ENCODE measurements around the gene MAST4.
A peak's percentile ranks its signal among the peaks of the same experiment; 100 is the strongest.

MAST4 gene

GRCh38 chr5:66617226-66617861, 21.2 kb downstream of the MAST4 start:
- DNase-seq (no peak), ATAC-seq (peak; percentile 75)
- Mint-ChIP-seq H3K4me1 (peaks cover 13% of the 10 kb centered on the region), H3K27ac (peak overlapping the region; percentile 15), H3K36me3 (ENCODE audit: low read depth) (no peaks in the 10 kb centered on the region), H3K4me3 (no peak overlapping the region), H3K9me3 (no peaks in the 10 kb centered on the region), H3K27me3 (peaks cover 8% of the 10 kb centered on the region)

- ATAC-seq = no peak
- peaks cover 13% of the 10 kb centered on the region for H3K4me1 Mint-ChIP-seq
- H3K27me3 Mint-ChIP-seq = peaks cover 11% of the 10 kb centered on the region
- no peak for DNase-seq
- no peaks in the 10 kb centered on the region for H3K36me3 Mint-ChIP-seq (ENCODE audit: low read depth)
- no peak overlapping the region for H3K4me3 Mint-ChIP-seq
- no peak overlapping the region for H3K27ac Mint-ChIP-seq
- no peaks in the 10 kb centered on the region for H3K9me3 Mint-ChIP-seq
These were observed 22.0 kb downstream of the MAST4 start for GRCh38 chr5:66617991-66618768.

GRCh38 chr5:66620711-66621110, 24.5 kb downstream of the MAST4 start:
- ATAC-seq (no peak), DNase-seq (no peak)
- Mint-ChIP-seq H3K27me3 (peaks cover 11% of the 10 kb centered on the region), H3K4me3 (no peak overlapping the region), H3K27ac (no peak overlapping the region), H3K36me3 (ENCODE audit: low read depth) (no peaks in the 10 kb centered on the region), H3K4me1 (peaks cover 13% of the 10 kb centered on the region), H3K9me3 (peaks cover 4% of the 10 kb centered on the region)

- DNase-seq = no peak
- Mint-ChIP-seq H3K27ac (no peak overlapping the region), H3K4me1 (peaks cover 13% of the 10 kb centered on the region)
These were observed 25.0 kb downstream of the MAST4 start for GRCh38 chr5:66621146-66621545.

GRCh38 chr5:66621736-66622135, 25.5 kb downstream of the MAST4 start:
- DNase-seq (no peak), ATAC-seq (no peak)
- Mint-ChIP-seq H3K4me3 (no peak overlapping the region), H3K27me3 (peaks cover 9% of the 10 kb centered on the region), H3K9me3 (peaks cover 4% of the 10 kb centered on the region), H3K27ac (no peak overlapping the region), H3K36me3 (ENCODE audit: low read depth) (no peaks in the 10 kb centered on the region), H3K4me1 (peaks cover 12% of the 10 kb centered on the region)

More at GRCh38 chr5:66621146-66621545, 25.0 kb downstream of the MAST4 start:
- no peak for ATAC-seq
- peaks cover 4% of the 10 kb centered on the region for H3K9me3 Mint-ChIP-seq
- H3K4me3 Mint-ChIP-seq = no peak overlapping the region
- no peaks in the 10 kb centered on the region for H3K36me3 Mint-ChIP-seq (ENCODE audit: low read depth)
- H3K27me3 Mint-ChIP-seq = peaks cover 9% of the 10 kb centered on the region

GRCh38 chr5:66628561-66628960, 32.4 kb downstream of the MAST4 start:
- Mint-ChIP-seq H3K27ac (no peak overlapping the region), H3K36me3 (ENCODE audit: low read depth) (no peaks in the 10 kb centered on the region), H3K27me3 (no peaks in the 10 kb centered on the region), H3K4me3 (no peak overlapping the region), H3K4me1 (no peaks in the 10 kb centered on the region), H3K9me3 (peaks cover 2% of the 10 kb centered on the region)
- no peak for ATAC-seq
- no peak for DNase-seq

- no peak for DNase-seq
- H3K4me3 Mint-ChIP-seq = no peak overlapping the region
- no peak overlapping the region for H3K27ac Mint-ChIP-seq
- H3K4me1 Mint-ChIP-seq = no peaks in the 10 kb centered on the region
- no peaks in the 10 kb centered on the region for H3K27me3 Mint-ChIP-seq
- no peak for ATAC-seq
- H3K36me3 Mint-ChIP-seq (ENCODE audit: low read depth) = no peaks in the 10 kb centered on the region
- no peaks in the 10 kb centered on the region for H3K9me3 Mint-ChIP-seq
These were observed 33.3 kb downstream of the MAST4 start for GRCh38 chr5:66629446-66629845.

- no peak for DNase-seq
- Mint-ChIP-seq H3K27me3 (no peaks in the 10 kb centered on the region), H3K36me3 (ENCODE audit: low read depth) (no peaks in the 10 kb centered on the region), H3K27ac (no peak overlapping the region), H3K9me3 (no peaks in the 10 kb centered on the region), H3K4me3 (no peak overlapping the region), H3K4me1 (no peaks in the 10 kb centered on the region)
- no peak for ATAC-seq
These were observed 37.6 kb downstream of the MAST4 start for GRCh38 chr5:66633754-66634153.

GRCh38 chr5:66634601-66635000, 38.4 kb downstream of the MAST4 start:
- DNase-seq (no peak), ATAC-seq (no peak)
- Mint-ChIP-seq H3K4me3 (no peak overlapping the region), H3K27ac (no peak overlapping the region), H3K36me3 (ENCODE audit: low read depth) (no peaks in the 10 kb centered on the region), H3K9me3 (no peaks in the 10 kb centered on the region), H3K4me1 (no peaks in the 10 kb centered on the region), H3K27me3 (peaks cover 3% of the 10 kb centered on the region)

GRCh38 chr5:66637994-66638393, 41.8 kb downstream of the MAST4 start:
- H3K4me1 Mint-ChIP-seq = no peaks in the 10 kb centered on the region
- H3K27ac Mint-ChIP-seq = no peak overlapping the region
- DNase-seq = no peak
- no peak for ATAC-seq
- H3K4me3 Mint-ChIP-seq = no peak overlapping the region
- H3K36me3 Mint-ChIP-seq (ENCODE audit: low read depth) = no peaks in the 10 kb centered on the region
- peaks cover 11% of the 10 kb centered on the region for H3K27me3 Mint-ChIP-seq
- no peaks in the 10 kb centered on the region for H3K9me3 Mint-ChIP-seq

GRCh38 chr5:66639037-66639436, 42.8 kb downstream of the MAST4 start:
- Mint-ChIP-seq H3K27me3 (peaks cover 11% of the 10 kb centered on the region), H3K4me3 (no peak overlapping the region), H3K9me3 (no peaks in the 10 kb centered on the region), H3K27ac (no peak overlapping the region), H3K4me1 (no peaks in the 10 kb centered on the region), H3K36me3 (ENCODE audit: low read depth) (no peaks in the 10 kb centered on the region)
- DNase-seq (no peak), ATAC-seq (no peak)

- DNase-seq (no peak), ATAC-seq (no peak)
- H3K4me1 Mint-ChIP-seq = no peaks in the 10 kb centered on the region
- no peak overlapping the region for H3K27ac Mint-ChIP-seq
- no peaks in the 10 kb centered on the region for H3K36me3 Mint-ChIP-seq (ENCODE audit: low read depth)
- peaks cover 14% of the 10 kb centered on the region for H3K27me3 Mint-ChIP-seq
- no peaks in the 10 kb centered on the region for H3K9me3 Mint-ChIP-seq
- no peak overlapping the region for H3K4me3 Mint-ChIP-seq
These were observed 46.3 kb downstream of the MAST4 start for GRCh38 chr5:66642538-66642937.

GRCh38 chr5:66643387-66643786, 47.2 kb downstream of the MAST4 start:
- H3K27ac Mint-ChIP-seq = no peak overlapping the region
- H3K9me3 Mint-ChIP-seq = no peaks in the 10 kb centered on the region
- H3K4me3 Mint-ChIP-seq = no peak overlapping the region
- DNase-seq = no peak
- peaks cover 14% of the 10 kb centered on the region for H3K27me3 Mint-ChIP-seq
- no peaks in the 10 kb centered on the region for H3K4me1 Mint-ChIP-seq
- ATAC-seq = no peak
- H3K36me3 Mint-ChIP-seq (ENCODE audit: low read depth) = no peaks in the 10 kb centered on the region

- Mint-ChIP-seq H3K9me3 (no peaks in the 10 kb centered on the region), H3K36me3 (ENCODE audit: low read depth) (no peaks in the 10 kb centered on the region), H3K27me3 (peaks cover 11% of the 10 kb centered on the region), H3K4me3 (no peak overlapping the region), H3K4me1 (no peaks in the 10 kb centered on the region), H3K27ac (no peak overlapping the region)
- DNase-seq = no peak
- ATAC-seq = no peak
These were observed 47.9 kb downstream of the MAST4 start for GRCh38 chr5:66644111-66644510.

- no peak overlapping the region for H3K27ac Mint-ChIP-seq
These were observed 48.8 kb downstream of the MAST4 start for GRCh38 chr5:66645039-66645438.

More at GRCh38 chr5:66645039-66645438, 48.8 kb downstream of the MAST4 start:
- ATAC-seq = no peak
- Mint-ChIP-seq H3K4me1 (no peaks in the 10 kb centered on the region), H3K4me3 (no peak overlapping the region), H3K9me3 (no peaks in the 10 kb centered on the region), H3K27me3 (peaks cover 11% of the 10 kb centered on the region), H3K36me3 (ENCODE audit: low read depth) (no peaks in the 10 kb centered on the region)
- no peak for DNase-seq
